Mammary epithelial cell (primary cell): ENCODE data around the gene LYL1.

Source experiments
- EZH2 ChIP-seq: IDR thresholded peaks from 2 replicates; pipeline ENCODE4 v1.6.1; 2012; ENCODE audit warnings: low read length, inconsistent platforms, borderline replicate concordance
- TF ChIP-seq, protein P1 (sequence below), 2 donors: IDR thresholded peaks in 1 of 2; conservative IDR thresholded peaks in 1 of 2; 2 replicates each; pipeline ENCODE4 v1.5.1; 2011 to 2012; ENCODE audit warnings: inconsistent platforms in 2 of 2, low read length in 2 of 2, mild to moderate bottlenecking in 2 of 2, control low read depth in 1 of 2, low read depth in 1 of 2; ENCODE audit not compliant: insufficient read depth in 1 of 2; ENCODE audit errors: extremely low read depth in 1 of 2

DNA sequence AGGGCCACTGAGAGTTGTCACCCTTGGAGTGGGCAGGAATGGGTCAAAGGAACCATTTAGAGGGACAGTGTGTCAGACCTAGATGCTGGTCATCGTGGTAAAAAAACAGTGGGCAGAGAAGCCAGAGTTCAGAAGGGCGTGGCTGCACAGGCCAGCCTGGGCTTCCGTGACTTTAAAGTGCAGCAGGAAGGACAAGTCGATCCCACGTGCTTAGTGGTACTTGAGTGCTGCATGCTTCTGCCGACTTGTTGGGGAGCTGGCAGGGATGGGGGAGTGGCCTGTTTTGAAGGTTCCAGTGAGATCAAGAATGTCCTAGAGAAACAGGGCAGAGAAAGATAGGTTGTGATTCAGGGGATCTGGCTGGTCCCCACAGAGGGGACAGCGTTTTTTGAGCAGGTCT, 17.0 kb downstream of the LYL1 start:
- TF ChIP-seq, protein P1, sequence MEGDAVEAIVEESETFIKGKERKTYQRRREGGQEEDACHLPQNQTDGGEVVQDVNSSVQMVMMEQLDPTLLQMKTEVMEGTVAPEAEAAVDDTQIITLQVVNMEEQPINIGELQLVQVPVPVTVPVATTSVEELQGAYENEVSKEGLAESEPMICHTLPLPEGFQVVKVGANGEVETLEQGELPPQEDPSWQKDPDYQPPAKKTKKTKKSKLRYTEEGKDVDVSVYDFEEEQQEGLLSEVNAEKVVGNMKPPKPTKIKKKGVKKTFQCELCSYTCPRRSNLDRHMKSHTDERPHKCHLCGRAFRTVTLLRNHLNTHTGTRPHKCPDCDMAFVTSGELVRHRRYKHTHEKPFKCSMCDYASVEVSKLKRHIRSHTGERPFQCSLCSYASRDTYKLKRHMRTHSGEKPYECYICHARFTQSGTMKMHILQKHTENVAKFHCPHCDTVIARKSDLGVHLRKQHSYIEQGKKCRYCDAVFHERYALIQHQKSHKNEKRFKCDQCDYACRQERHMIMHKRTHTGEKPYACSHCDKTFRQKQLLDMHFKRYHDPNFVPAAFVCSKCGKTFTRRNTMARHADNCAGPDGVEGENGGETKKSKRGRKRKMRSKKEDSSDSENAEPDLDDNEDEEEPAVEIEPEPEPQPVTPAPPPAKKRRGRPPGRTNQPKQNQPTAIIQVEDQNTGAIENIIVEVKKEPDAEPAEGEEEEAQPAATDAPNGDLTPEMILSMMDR (conservative IDR thresholded peaks at IDR 0.05 in 1 of 2, IDR thresholded peaks at IDR 0.05 in 1 of 2; ENCODE audit: extremely low read depth in 1 of 2, insufficient read depth in 1 of 2, low read depth in 1 of 2, low read length in 2 of 2) = no peak
- TF ChIP-seq EZH2 = no peak
